ENCODE measurements around the gene SNX17. TPM values are rescaled to one million over a fixed set of nuclear protein-coding genes. Genes with fewer than 3 reads are reported as not detected.

Gene SNX17
- total and polyA plus RNA-seq, 2 of the 13 experiments (the other 11 are each of a cell fraction or from before 2014, with no cell fraction given): 75.0 to 109 TPM

DNA sequence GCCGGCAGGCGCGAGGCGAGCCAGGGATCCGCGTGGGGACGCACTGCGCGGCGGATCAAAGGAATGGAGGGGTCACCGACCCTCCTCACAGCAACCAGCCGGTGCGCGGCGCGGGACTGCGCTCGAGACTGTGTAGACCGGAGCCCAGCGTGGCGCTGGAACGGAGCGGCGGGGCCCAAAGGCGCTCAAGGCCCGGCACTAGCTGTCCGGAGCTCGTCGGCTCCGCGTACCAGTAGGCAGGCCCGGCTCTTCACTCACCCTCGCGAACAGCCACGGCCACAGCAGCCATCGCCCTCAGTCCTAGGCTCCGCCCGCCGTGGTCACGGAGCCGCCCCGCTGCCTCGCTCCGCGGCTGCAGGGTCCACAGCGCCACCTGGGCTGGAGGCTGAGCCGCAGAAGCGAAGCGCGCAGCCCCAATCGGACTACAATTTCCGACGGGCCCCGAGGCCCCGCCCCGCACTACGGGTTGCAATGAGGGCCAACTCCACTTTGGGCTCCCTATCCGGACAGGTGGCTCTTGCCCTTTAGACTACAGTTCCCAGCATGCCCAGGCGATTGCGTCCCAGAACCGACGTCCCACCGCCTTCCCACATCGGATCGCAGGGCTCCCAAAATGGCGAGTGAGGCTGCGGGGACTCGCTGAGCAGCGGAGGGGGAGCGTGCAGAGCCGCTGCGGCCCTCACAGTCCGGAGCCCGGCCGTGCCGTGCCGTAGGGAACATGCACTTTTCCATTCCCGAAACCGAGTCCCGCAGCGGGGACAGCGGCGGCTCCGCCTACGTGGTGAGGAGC lies at the start of gene SNX17, which contains the start of gene EIF2B4 (continued):
- TF ChIP-seq SMAD3 (CRISPR knock-in tag; IDR thresholded peaks at IDR 0.05) (peak; percentile 98), TRAFD1 (CRISPR knock-in tag; IDR thresholded peaks at IDR 0.05; ENCODE audit: borderline replicate concordance) (peak; percentile 95; the same call in 1 of the 2 replicates), ZNF34 (CRISPR knock-in tag; IDR thresholded peaks at IDR 0.05; ENCODE audit: borderline replicate concordance) (peak; percentile 1; the same call in 1 of the 2 replicates), FLYWCH1 (CRISPR knock-in tag; IDR thresholded peaks at IDR 0.05) (0 out of 2 replicates have a peak, but pooled peaks have one; percentile 88), DNMT3B (CRISPR knock-in tag; conservative IDR thresholded peaks at IDR 0.05) (peak; percentile 82; the same call in 1 of the 2 replicates), ZNF17 (CRISPR knock-in tag; IDR thresholded peaks at IDR 0.05) (peak; percentile 97), ZNF160 (CRISPR knock-in tag; IDR thresholded peaks at IDR 0.05) (peak; percentile 72), ZNF562 (CRISPR knock-in tag; IDR thresholded peaks at IDR 0.05; ENCODE audit: borderline replicate concordance) (no peak), ZNF451 (CRISPR knock-in tag; IDR thresholded peaks at IDR 0.05) (peak; percentile 96), ZNF737 (CRISPR knock-in tag; IDR thresholded peaks at IDR 0.05; ENCODE audit: borderline replicate concordance) (0 out of 2 replicates have a peak, but pooled peaks have one; percentile 53), MBNL3 (CRISPR knock-in tag; conservative IDR thresholded peaks at IDR 0.05) (no peak), ATF1 (CRISPR knock-in tag; IDR thresholded peaks at IDR 0.05) (peak; percentile 92), TEF (CRISPR knock-in tag; IDR thresholded peaks at IDR 0.05) (peak; percentile 65), ZNF749 (CRISPR knock-in tag; IDR thresholded peaks at IDR 0.05; ENCODE audit: borderline replicate concordance) (peak; percentile 81; the same call in 1 of the 2 replicates), HOXA9 (CRISPR knock-in tag; IDR thresholded peaks at IDR 0.05; ENCODE audit: borderline replicate concordance) (peak; percentile 50), ZNF569 (CRISPR knock-in tag; IDR thresholded peaks at IDR 0.05; ENCODE audit: borderline replicate concordance) (0 out of 2 replicates have a peak, but pooled peaks have one; percentile 75), SP2 (CRISPR knock-in tag; IDR thresholded peaks at IDR 0.05) (peak; percentile 31; the same call in 1 of the 2 replicates)
- TF ChIP-seq, protein P1, sequence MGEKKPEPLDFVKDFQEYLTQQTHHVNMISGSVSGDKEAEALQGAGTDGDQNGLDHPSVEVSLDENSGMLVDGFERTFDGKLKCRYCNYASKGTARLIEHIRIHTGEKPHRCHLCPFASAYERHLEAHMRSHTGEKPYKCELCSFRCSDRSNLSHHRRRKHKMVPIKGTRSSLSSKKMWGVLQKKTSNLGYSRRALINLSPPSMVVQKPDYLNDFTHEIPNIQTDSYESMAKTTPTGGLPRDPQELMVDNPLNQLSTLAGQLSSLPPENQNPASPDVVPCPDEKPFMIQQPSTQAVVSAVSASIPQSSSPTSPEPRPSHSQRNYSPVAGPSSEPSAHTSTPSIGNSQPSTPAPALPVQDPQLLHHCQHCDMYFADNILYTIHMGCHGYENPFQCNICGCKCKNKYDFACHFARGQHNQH (CRISPR knock-in tag; IDR thresholded peaks at IDR 0.05): peak; percentile 98
- TF ChIP-seq, protein P2, sequence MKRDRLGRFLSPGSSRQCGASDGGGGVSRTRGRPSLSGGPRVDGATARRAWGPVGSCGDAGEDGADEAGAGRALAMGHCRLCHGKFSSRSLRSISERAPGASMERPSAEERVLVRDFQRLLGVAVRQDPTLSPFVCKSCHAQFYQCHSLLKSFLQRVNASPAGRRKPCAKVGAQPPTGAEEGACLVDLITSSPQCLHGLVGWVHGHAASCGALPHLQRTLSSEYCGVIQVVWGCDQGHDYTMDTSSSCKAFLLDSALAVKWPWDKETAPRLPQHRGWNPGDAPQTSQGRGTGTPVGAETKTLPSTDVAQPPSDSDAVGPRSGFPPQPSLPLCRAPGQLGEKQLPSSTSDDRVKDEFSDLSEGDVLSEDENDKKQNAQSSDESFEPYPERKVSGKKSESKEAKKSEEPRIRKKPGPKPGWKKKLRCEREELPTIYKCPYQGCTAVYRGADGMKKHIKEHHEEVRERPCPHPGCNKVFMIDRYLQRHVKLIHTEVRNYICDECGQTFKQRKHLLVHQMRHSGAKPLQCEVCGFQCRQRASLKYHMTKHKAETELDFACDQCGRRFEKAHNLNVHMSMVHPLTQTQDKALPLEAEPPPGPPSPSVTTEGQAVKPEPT (CRISPR knock-in tag; IDR thresholded peaks at IDR 0.05; ENCODE audit: low read depth): peak; percentile 53
- TF ChIP-seq, protein P3, sequence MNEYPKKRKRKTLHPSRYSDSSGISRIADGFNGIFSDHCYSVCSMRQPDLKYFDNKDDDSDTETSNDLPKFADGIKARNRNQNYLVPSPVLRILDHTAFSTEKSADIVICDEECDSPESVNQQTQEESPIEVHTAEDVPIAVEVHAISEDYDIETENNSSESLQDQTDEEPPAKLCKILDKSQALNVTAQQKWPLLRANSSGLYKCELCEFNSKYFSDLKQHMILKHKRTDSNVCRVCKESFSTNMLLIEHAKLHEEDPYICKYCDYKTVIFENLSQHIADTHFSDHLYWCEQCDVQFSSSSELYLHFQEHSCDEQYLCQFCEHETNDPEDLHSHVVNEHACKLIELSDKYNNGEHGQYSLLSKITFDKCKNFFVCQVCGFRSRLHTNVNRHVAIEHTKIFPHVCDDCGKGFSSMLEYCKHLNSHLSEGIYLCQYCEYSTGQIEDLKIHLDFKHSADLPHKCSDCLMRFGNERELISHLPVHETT (CRISPR knock-in tag; conservative IDR thresholded peaks at IDR 0.05): peak; percentile 92
- TF ChIP-seq, protein P4, sequence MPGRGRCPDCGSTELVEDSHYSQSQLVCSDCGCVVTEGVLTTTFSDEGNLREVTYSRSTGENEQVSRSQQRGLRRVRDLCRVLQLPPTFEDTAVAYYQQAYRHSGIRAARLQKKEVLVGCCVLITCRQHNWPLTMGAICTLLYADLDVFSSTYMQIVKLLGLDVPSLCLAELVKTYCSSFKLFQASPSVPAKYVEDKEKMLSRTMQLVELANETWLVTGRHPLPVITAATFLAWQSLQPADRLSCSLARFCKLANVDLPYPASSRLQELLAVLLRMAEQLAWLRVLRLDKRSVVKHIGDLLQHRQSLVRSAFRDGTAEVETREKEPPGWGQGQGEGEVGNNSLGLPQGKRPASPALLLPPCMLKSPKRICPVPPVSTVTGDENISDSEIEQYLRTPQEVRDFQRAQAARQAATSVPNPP (CRISPR knock-in tag; IDR thresholded peaks at IDR 0.05): peak; percentile 91

Measured in HepG2 (cell line).